ENCODE data around the gene PTH2R.
"Not testable (repeated sequence)": the region's sequence is repeated elsewhere in the genome, so short reads cannot be mapped to it uniquely, and the experiment has no call there.

Gene PTH2R

DNA sequence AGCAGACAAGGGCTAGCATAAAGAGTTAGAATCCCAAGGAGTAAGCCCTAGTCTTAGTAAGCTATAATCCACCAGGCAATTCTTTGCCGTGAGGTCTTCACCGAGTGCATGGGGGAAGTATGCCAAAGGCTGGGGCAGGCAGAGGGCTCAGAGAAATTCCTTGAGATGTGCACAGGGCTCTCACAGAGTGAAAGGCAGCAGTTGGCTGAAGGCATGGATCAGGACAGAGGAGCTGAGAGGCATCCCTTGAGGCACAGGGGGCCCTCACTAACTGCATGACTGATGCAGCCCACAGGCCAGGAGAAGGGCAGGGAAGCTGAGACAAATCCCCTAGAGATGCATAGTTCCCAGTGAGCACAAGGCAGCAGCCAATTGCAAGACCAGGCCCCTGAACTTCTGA, 34.1 kb downstream of the PTH2R start:
- no peak for DNase-seq (ENCODE audit: low read depth)
- no peak overlapping the region for H3K4me3 ChIP-seq (ENCODE audit: low read depth, low read length)
- TF ChIP-seq CTCF (IDR thresholded peaks at IDR 0.05; ENCODE audit: low read depth, low read length, missing control alignments): no peak

- DNase-seq (ENCODE audit: low read depth): no peak
- TF ChIP-seq CTCF (IDR thresholded peaks at IDR 0.05; ENCODE audit: low read depth, low read length, missing control alignments): no peak
- H3K4me3 ChIP-seq (ENCODE audit: low read depth, low read length): no peak overlapping the region
Measured at GRCh38 chr2:208441951-208442350, 35.4 kb downstream of the PTH2R start.

GRCh38 chr2:208447447-208447846, 40.9 kb downstream of the PTH2R start:
- H3K4me3 ChIP-seq (ENCODE audit: low read depth, low read length); DNase-seq (ENCODE audit: low read depth): not testable (repeated sequence)

DNA sequence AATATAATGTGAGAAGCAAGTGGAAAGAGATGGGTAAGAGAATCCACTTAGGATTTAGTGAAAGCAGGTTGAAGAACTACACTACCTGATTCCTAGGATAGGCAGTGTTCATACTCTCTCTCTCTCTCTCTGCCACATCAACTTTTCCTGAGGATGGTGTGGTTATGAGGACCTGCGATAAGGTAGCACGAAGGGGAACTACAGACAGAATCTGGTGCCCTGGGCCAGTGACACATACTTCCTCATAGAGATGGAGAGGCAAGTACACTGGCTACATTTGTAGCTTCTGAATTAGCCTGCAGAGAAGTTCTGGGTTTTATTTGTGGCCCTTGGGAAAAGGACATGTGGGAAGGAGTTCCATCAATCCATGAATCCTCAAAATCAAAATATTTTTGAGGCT, 44.5 kb downstream of the PTH2R start:
- no peak overlapping the region for H3K4me3 ChIP-seq (ENCODE audit: low read depth, low read length)
- TF ChIP-seq CTCF (IDR thresholded peaks at IDR 0.05; ENCODE audit: low read depth, low read length, missing control alignments): no peak
- no peak for DNase-seq (ENCODE audit: low read depth)

- TF ChIP-seq CTCF (IDR thresholded peaks at IDR 0.05; ENCODE audit: low read depth, low read length, missing control alignments): no peak
- H3K4me3 ChIP-seq (ENCODE audit: low read depth, low read length): no peak overlapping the region
- DNase-seq (ENCODE audit: low read depth): no peak
Measured at GRCh38 chr2:208454861-208455260, 48.3 kb downstream of the PTH2R start.

DNA sequence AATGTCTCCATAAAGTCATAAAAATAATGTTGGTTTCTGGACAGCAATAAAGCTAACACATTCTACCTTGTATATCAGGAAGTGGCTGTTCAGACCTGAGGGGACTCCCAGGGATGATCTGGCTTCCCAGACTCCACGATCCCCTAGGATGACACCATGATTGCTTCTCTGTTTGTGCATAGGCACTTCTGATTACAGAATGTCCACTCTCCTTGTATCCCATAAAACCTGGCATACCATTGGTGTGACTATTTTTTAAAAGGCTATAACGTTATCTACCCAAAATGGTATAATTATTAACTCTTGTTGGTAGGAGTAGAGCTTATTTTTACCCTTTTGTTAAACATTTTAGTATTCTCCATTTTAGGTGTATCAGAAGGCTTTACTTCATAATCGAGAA, 57.1 kb downstream of the PTH2R start:
- DNase-seq (ENCODE audit: low read depth): no peak
- no peak overlapping the region for H3K4me3 ChIP-seq (ENCODE audit: low read depth, low read length)
- no peak for TF ChIP-seq CTCF (IDR thresholded peaks at IDR 0.05; ENCODE audit: low read depth, low read length, missing control alignments)

DNA sequence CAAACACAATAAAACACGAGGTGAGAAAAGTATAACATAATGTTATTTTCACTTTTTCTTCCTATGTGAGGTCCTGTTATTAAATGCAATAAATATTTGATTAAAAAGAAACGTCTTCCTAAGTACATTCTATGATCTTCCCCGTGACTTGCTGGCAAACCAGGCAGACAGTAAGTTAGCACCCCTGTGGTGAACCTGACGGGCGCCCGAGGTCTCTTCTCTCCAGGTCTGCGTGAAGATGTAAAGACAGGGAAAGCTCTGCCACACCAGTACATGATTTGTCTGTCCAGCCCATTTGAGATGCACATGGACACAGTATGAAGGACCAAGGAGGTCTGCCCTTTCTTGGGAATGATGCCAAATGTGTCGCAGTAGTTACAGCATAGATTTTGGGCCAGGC, 57.6 kb downstream of the PTH2R start:
- TF ChIP-seq CTCF (IDR thresholded peaks at IDR 0.05; ENCODE audit: low read depth, low read length, missing control alignments): no peak
- no peak overlapping the region for H3K4me3 ChIP-seq (ENCODE audit: low read depth, low read length)
- DNase-seq (ENCODE audit: low read depth): no peak
